T-cell (primary cell): Measurements from ENCODE around the gene LSMEM2. TPM values are rescaled to one million over a fixed set of nuclear protein-coding genes. Genes with fewer than 3 reads are reported as not detected.

ENCODE experiments used
- ATAC-seq, 4 experiments: fragments of 200-7000 bp in 3 of 4; fragments of 150-1000 bp in 1 of 4; cut with Tn5 transposase; replicated peaks in 1 of 4; 1 replicate in 3 of 4; 2 replicates in 1 of 4; pipeline ENCODE4 v1.10.0; 2021; ENCODE audit warnings: moderate library complexity in 3 of 4, mild to moderate bottlenecking in 2 of 4, moderate number of reproducible peaks in 1 of 4
- CTCF ChIA-PET, 2 donors: fragments of 300-600 bp; sonication (Branson Sonifier 250); formaldehyde crosslinking; loops; one replicate each; lab custom pipeline; 2022; ENCODE audit warnings: antibody characterized with exemption in 2 of 2; lab: Charles Lee
- POLR2A ChIA-PET, 2 donors: fragments of 300-600 bp; sonication (Branson Sonifier 250); formaldehyde crosslinking; loops; one replicate each; lab custom pipeline; 2022; ENCODE audit warnings: antibody characterized with exemption in 2 of 2; lab: Charles Lee
- DNase-seq, 35 experiments: peaks; one replicate each; pipeline versions ENCODE4 v3.0.0 to v3.0.0-alpha.2; 2013 to 2023
- H3K27ac ChIP-seq: one replicate; pipeline ENCODE4 v1.5.1; 2013; ENCODE audit warnings: low read length
- H3K27me3 ChIP-seq, 2 experiments: replicated peaks in 1 of 2; 1 replicate in 1 of 2; 2 replicates in 1 of 2; pipeline versions ENCODE4 v1.6.1 to v1.7.0; 2013; ENCODE audit warnings: low read length in 1 of 2, mixed read lengths in 1 of 2; ENCODE audit not compliant: control insufficient read depth in 2 of 2, insufficient read depth in 2 of 2; ENCODE audit errors: extremely low read depth in 1 of 2
- H3K36me3 ChIP-seq, 2 donors: 1 replicate in 1 of 2; 2 replicates in 1 of 2; pipeline versions ENCODE4 v1.6.1 to v1.7.0; 2013; ENCODE audit warnings: low read length in 1 of 2; ENCODE audit not compliant: control insufficient read depth in 2 of 2, insufficient read depth in 1 of 2; ENCODE audit errors: extremely low read depth in 1 of 2
- H3K4me1 ChIP-seq, 2 experiments: 1 replicate in 1 of 2; 2 replicates in 1 of 2; pipeline versions ENCODE4 v1.6.1 to v1.7.0; 2013; ENCODE audit warnings: low read length in 2 of 2, mixed read lengths in 1 of 2; ENCODE audit not compliant: insufficient read depth in 2 of 2, control insufficient read depth in 1 of 2; ENCODE audit errors: extremely low read depth in 1 of 2
- H3K4me3 ChIP-seq, 2 donors: 1 replicate in 1 of 2; 2 replicates in 1 of 2; pipeline versions ENCODE4 v1.5.1 to v1.7.0; 2013; ENCODE audit warnings: mild to moderate bottlenecking in 2 of 2, low read length in 1 of 2, moderate library complexity in 1 of 2; ENCODE audit not compliant: control insufficient read depth in 1 of 2; ENCODE audit errors: extremely low read depth in 1 of 2
- H3K9me3 ChIP-seq: 2 replicates; pipeline ENCODE4 v1.7.0; 2013
- H3K27ac Mint-ChIP-seq, 2 donors: one replicate each; pipeline ENCODE4 v1.8.0; 2020 to 2021; ENCODE audit warnings: mild to moderate bottlenecking in 2 of 2, mixed read lengths in 2 of 2
- H3K27me3 Mint-ChIP-seq, 2 donors: one replicate each; pipeline ENCODE4 v1.8.0; 2021 to 2022; ENCODE audit warnings: mixed read lengths in 2 of 2
- H3K36me3 Mint-ChIP-seq: one replicate; pipeline ENCODE4 v1.8.0; 2021; ENCODE audit warnings: mixed read lengths
- H3K4me1 Mint-ChIP-seq, 3 donors: one replicate each; pipeline ENCODE4 v1.8.0; 2020 to 2022; ENCODE audit warnings: mixed read lengths in 3 of 3, mild to moderate bottlenecking in 1 of 3
- H3K4me3 Mint-ChIP-seq, 3 donors: one replicate each; pipeline ENCODE4 v1.8.0; 2020 to 2022; ENCODE audit warnings: mild to moderate bottlenecking in 3 of 3, mixed read lengths in 3 of 3, moderate library complexity in 3 of 3
- H3K9me3 Mint-ChIP-seq, 3 donors: one replicate each; pipeline ENCODE4 v1.8.0; 2020 to 2022; ENCODE audit warnings: mixed read lengths in 3 of 3
- WGBS: methylation state at CpG from one replicate; pipeline ENCODE4 v1.1.5; 2013; ENCODE audit warnings: missing lambda C conversion rate; ENCODE audit not compliant: insufficient coverage; 5-methylcytosine and 5-hydroxymethylcytosine counted together
- total RNA-seq, 35 experiments: library from RNA in 6 of 35; stranded (reverse) in 6 of 35; fragments of 120-200 nt in 1 of 35; gene quantifications; one replicate each; pipeline versions ENCODE4 v1.2.1 to v1.2.4 and lab custom pipeline; 2013 to 2026

The LSMEM2 gene
- total RNA-seq (not detected), total RNA-seq (lab: John Stamatoyannopoulos, UW) (0 to 0.20 (median 0) reads per million in 29 experiments)
- total RNA-seq (2013) = not detected

- DNase-seq = no peak
- Histone ChIP-seq H3K4me1 (peaks cover 3 to 29% of the 10 kb centered on the region in 2 experiments), H3K36me3 (no peaks in the 10 kb centered on the region), H3K27ac (no peak within 1 kb of the TSS), H3K27me3 (peaks cover 15 to 53% of the 10 kb centered on the region in 2 experiments), H3K4me3 (no peak within 1 kb of the TSS), H3K9me3 (no peaks in the 10 kb centered on the region)
- POLR2A ChIA-PET = no interaction called here
- H3K4me1 Mint-ChIP-seq = peaks cover 17 to 21% (median 18%) of the 10 kb centered on the region in 3 donors
- 33% methylated on average over 1 of the region's 2 CpGs for whole genome bisulfite sequencing
- H3K4me3 Mint-ChIP-seq = no peak within 1 kb of the TSS
- H3K9me3 Mint-ChIP-seq = no peaks in the 10 kb centered on the region
- no peak within 1 kb of the TSS for H3K27ac Mint-ChIP-seq
- CTCF ChIA-PET = interaction anchor here in 1 of 2 donors (0.5 kb wide), 1 partner anchor 31 kb away, joined by 3 read pairs; no protein-coding TSS in a partner anchor
- peaks cover 19 to 38% of the 10 kb centered on the region in 2 donors for H3K27me3 Mint-ChIP-seq
- ATAC-seq = no peak
- H3K36me3 Mint-ChIP-seq = no peaks in the 10 kb centered on the region
Observed at GRCh38 chr3:50278880-50279224, at the start of gene LSMEM2. Gene LSMEM2 (plus strand): TSS chr3:50279087. CDS start chr3:50279114, 27 bp downstream.

- CTCF ChIA-PET = interaction anchor here in 1 of 2 donors (0.6 to 5.5 kb wide), 3 partner anchors 10 to 17 kb away, joined by 3 to 60 read pairs (median 5); no protein-coding TSS in a partner anchor
- peaks cover 0 to 32% of the 10 kb centered on the region in 2 experiments for H3K4me1 ChIP-seq
Observed at GRCh38 chr3:50229490-50229889, 49.4 kb upstream of the LSMEM2 start.

GRCh38 chr3:50230104-50230793 is 48.6 kb upstream of the LSMEM2 start:
- H3K36me3 Mint-ChIP-seq = no peaks in the 10 kb centered on the region
- no peaks in the 10 kb centered on the region for H3K27me3 Mint-ChIP-seq
- DNase-seq (no peak), ATAC-seq (no peak)
- H3K27me3 ChIP-seq = peaks cover 0 to 6% of the 10 kb centered on the region in 2 experiments
- WGBS = 84% methylated on average over 7 of the region's 8 CpGs
- H3K36me3 ChIP-seq = no peaks in the 10 kb centered on the region
- CTCF ChIA-PET = interaction anchor here in 1 of 2 donors (1.3 to 1.7 kb wide), 2 partner anchors 13 to 16 kb away, joined by 4 to 5 read pairs; no protein-coding TSS in a partner anchor
- no peak overlapping the region for H3K27ac ChIP-seq
- peaks cover 2 to 40% of the 10 kb centered on the region in 2 experiments for H3K4me1 ChIP-seq
- H3K4me3 Mint-ChIP-seq = no peak overlapping the region
- no peaks in the 10 kb centered on the region for H3K9me3 ChIP-seq
- H3K4me3 ChIP-seq = no peak overlapping the region
- peaks cover 21 to 34% (median 32%) of the 10 kb centered on the region in 3 donors for H3K4me1 Mint-ChIP-seq
- no peak overlapping the region for H3K27ac Mint-ChIP-seq
- POLR2A ChIA-PET = no interaction called here
- H3K9me3 Mint-ChIP-seq = no peaks in the 10 kb centered on the region

More at GRCh38 chr3:50229490-50229889, 49.4 kb upstream of the LSMEM2 start:
- H3K9me3 ChIP-seq = no peaks in the 10 kb centered on the region
- Mint-ChIP-seq H3K27me3 (no peaks in the 10 kb centered on the region), H3K36me3 (no peaks in the 10 kb centered on the region), H3K4me1 (peaks cover 21 to 33% (median 29%) of the 10 kb centered on the region in 3 donors), H3K27ac (peak overlapping the region; percentile 10 to 46), H3K9me3 (no peaks in the 10 kb centered on the region), H3K4me3 (peak overlapping the region in 2 of 3 donors; percentile 17 to 49)
- DNase-seq (no peak), ATAC-seq (no peak)
- H3K36me3 ChIP-seq = no peaks in the 10 kb centered on the region
- POLR2A ChIA-PET = interaction anchor here in 1 of 2 donors (0.6 kb wide), 1 partner anchor 26 kb away, joined by 8 read pairs; no protein-coding TSS in a partner anchor
- H3K27ac ChIP-seq = no peak overlapping the region
- H3K27me3 ChIP-seq = peaks cover 0 to 6% of the 10 kb centered on the region in 2 experiments
- WGBS = 100% methylated on average over 2 of the region's 3 CpGs
- H3K4me3 ChIP-seq = no peak overlapping the region

GRCh38 chr3:50230794-50231125 is 48.1 kb upstream of the LSMEM2 start:
- ATAC-seq (no peak), DNase-seq (no peak)
- peaks cover 2 to 42% of the 10 kb centered on the region in 2 experiments for H3K4me1 ChIP-seq
- H3K27ac ChIP-seq = no peak overlapping the region
- Mint-ChIP-seq H3K4me3 (no peak overlapping the region), H3K4me1 (peaks cover 25 to 38% (median 33%) of the 10 kb centered on the region in 3 donors), H3K27ac (no peak overlapping the region), H3K27me3 (no peaks in the 10 kb centered on the region), H3K9me3 (no peaks in the 10 kb centered on the region), H3K36me3 (no peaks in the 10 kb centered on the region)
- ChIA-PET CTCF (interaction anchor here in 1 of 2 donors (1.7 kb wide), 1 partner anchor 16 kb away, joined by 4 read pairs; no protein-coding TSS in a partner anchor), POLR2A (no interaction called here)
- H3K27me3 ChIP-seq = peaks cover 0 to 4% of the 10 kb centered on the region in 2 experiments
- WGBS = 90% methylated on average over 4 of the region's 4 CpGs
- H3K9me3 ChIP-seq = no peaks in the 10 kb centered on the region
- no peak overlapping the region for H3K4me3 ChIP-seq
- H3K36me3 ChIP-seq = no peaks in the 10 kb centered on the region

- no peaks in the 10 kb centered on the region for H3K36me3 Mint-ChIP-seq
- POLR2A ChIA-PET = no interaction called here
Observed at GRCh38 chr3:50231581-50231980, 47.3 kb upstream of the LSMEM2 start.

GRCh38 chr3:50232303-50232702 is 46.6 kb upstream of the LSMEM2 start:
- CTCF ChIA-PET = interaction anchor here in 1 of 2 donors (0.6 kb wide), 1 partner anchor 1311 kb away, joined by 6 read pairs; no protein-coding TSS in a partner anchor
- H3K4me1 ChIP-seq = peaks cover 2 to 33% of the 10 kb centered on the region in 2 experiments
- H3K4me3 Mint-ChIP-seq = no peak overlapping the region
- no peaks in the 10 kb centered on the region for H3K27me3 Mint-ChIP-seq
- no peak overlapping the region for H3K27ac ChIP-seq
- DNase-seq (no peak), ATAC-seq (no peak)
- no peak overlapping the region for H3K4me3 ChIP-seq
- H3K27me3 ChIP-seq = no peaks in the 10 kb centered on the region
- H3K36me3 ChIP-seq = no peaks in the 10 kb centered on the region
- H3K36me3 Mint-ChIP-seq = no peaks in the 10 kb centered on the region
- H3K9me3 Mint-ChIP-seq = no peaks in the 10 kb centered on the region
- peak overlapping the region in 1 of 2 donors; percentile 27 for H3K27ac Mint-ChIP-seq
- H3K9me3 ChIP-seq = no peaks in the 10 kb centered on the region
- H3K4me1 Mint-ChIP-seq = peaks cover 16 to 36% (median 25%) of the 10 kb centered on the region in 3 donors
- WGBS = 77% methylated on average over 1 of the region's 3 CpGs
- POLR2A ChIA-PET = no interaction called here

More at GRCh38 chr3:50231581-50231980, 47.3 kb upstream of the LSMEM2 start:
- Histone ChIP-seq H3K27ac (no peak overlapping the region), H3K4me3 (no peak overlapping the region), H3K36me3 (no peaks in the 10 kb centered on the region), H3K9me3 (no peaks in the 10 kb centered on the region), H3K4me1 (peaks cover 2 to 36% of the 10 kb centered on the region in 2 experiments), H3K27me3 (no peaks in the 10 kb centered on the region)
- Mint-ChIP-seq H3K9me3 (no peaks in the 10 kb centered on the region), H3K4me3 (no peak overlapping the region), H3K27me3 (no peaks in the 10 kb centered on the region), H3K27ac (no peak overlapping the region), H3K4me1 (peaks cover 20 to 36% (median 29%) of the 10 kb centered on the region in 3 donors)
- 94% methylated on average over 4 of the region's 5 CpGs for whole genome bisulfite sequencing
- DNase-seq (no peak), ATAC-seq (no peak)
- CTCF ChIA-PET = interaction anchor here in 1 of 2 donors (0.6 to 1.7 kb wide), 2 partner anchors 15 to 1311 kb away, joined by 4 to 6 read pairs; no protein-coding TSS in a partner anchor
